ENCODE measurements around the gene YPEL3. TPM values are rescaled to one million over a fixed set of nuclear protein-coding genes. Genes with fewer than 3 reads are reported as not detected.
"Not testable (repeated sequence)": the region's sequence is repeated elsewhere in the genome, so short reads cannot be mapped to it uniquely, and the experiment has no call there.

The YPEL3 gene
- total RNA-seq, 2 donors from 2014 or later: 129 to 140 TPM

GRCh38 chr16:30115238-30115637, 19.2 kb upstream of the YPEL3 start:
- Histone ChIP-seq H3K4me3 (no peak overlapping the region), H3K27ac (no peak overlapping the region), H3K9me3 (no peaks in the 10 kb centered on the region), H3K36me3 (peaks cover 60% of the 10 kb centered on the region), H3K27me3 (no peaks in the 10 kb centered on the region), H3K4me1 (peaks cover 0 to 4% of the 10 kb centered on the region in 2 donors)
- no peak for TF ChIP-seq CTCF (IDR thresholded peaks at IDR 0.05)
- no peak for DNase-seq (ENCODE audit: low spot score)

DNA sequence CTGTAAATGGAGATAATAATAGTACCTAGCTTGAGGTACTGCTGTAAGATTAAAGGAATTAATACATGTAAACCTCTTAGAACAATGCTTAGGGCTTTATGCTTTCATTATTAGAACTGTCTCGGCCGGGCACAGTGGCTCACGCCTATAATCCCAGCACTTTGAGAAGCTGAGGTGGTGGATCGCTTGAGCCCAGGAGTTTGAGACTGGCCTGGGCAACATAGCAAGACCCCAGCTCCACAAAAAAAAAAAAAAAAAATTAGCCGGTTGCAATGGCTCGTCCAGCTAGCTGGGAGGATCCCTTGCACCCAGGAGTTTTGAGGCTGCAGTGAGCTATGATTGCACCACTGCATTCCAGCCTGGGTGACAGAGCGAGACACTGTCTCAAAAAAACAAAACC, 18.8 kb upstream of the YPEL3 start:
- peaks cover 56% of the 10 kb centered on the region for H3K36me3 ChIP-seq
- H3K9me3 ChIP-seq; H3K4me1 ChIP-seq; H3K27me3 ChIP-seq; H3K4me3 ChIP-seq; DNase-seq (ENCODE audit: low spot score); H3K27ac ChIP-seq: not testable (repeated sequence)

DNA sequence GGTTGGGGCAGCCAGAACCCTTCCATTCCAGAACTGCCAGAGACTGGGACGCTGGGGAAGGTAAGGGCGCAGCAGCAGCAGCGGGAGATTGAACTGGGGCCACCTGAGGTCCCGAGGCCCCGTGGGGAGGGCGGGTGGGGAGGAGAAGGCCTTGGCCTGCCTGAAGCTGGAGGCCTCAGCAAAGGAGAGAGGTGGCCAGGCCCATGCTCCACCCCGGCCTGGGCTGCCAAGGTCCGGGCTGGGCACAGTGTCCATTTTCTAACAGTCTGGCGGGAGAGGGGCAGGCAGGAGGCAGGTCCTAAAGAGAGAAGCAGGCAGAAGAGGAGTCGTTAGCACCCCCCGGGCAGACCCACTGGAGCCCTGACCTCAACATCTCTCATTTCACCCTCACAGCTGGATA, 18.4 kb upstream of the YPEL3 start:
- Histone ChIP-seq H3K4me1 (no peaks in the 10 kb centered on the region), H3K27me3 (no peaks in the 10 kb centered on the region), H3K27ac (no peak overlapping the region), H3K36me3 (peaks cover 52% of the 10 kb centered on the region), H3K9me3 (no peaks in the 10 kb centered on the region), H3K4me3 (no peak overlapping the region)
- no peak for DNase-seq (ENCODE audit: low spot score)
- no peak for TF ChIP-seq CTCF (IDR thresholded peaks at IDR 0.05)

DNA sequence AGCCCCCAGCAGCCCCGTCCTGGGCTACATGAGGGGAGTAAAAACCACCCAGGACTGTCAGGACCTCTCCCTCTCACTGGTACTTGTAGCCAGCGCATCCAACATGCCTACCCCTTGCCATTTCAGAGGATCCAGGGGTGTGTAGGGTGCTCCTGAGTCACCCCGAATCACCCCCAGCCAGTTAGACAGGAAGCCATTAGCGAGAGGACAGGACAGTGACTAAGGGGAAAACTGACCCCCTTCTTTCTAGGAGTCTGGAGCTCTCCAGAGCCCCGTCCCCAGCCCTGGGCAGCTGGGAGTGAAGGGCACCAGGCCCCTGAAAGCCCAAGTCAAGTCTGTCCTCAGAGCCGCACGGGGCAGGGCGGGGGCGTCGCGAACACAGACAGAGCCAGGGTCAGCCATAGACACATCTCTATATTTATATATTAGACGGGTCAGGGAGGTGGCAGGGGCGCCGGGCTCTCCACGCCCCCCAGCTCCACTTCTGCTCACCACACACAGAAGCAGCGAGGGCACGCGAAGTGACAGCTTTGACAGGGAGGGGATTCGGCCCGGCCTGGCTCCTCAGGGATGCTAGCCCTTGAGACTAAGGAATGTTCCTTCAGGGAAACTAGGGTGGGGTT, 17.8 kb upstream of the YPEL3 start:
- Histone ChIP-seq H3K4me3 (no peak overlapping the region), H3K27ac (no peak overlapping the region), H3K36me3 (peaks cover 46% of the 10 kb centered on the region), H3K27me3 (no peaks in the 10 kb centered on the region), H3K4me1 (no peaks in the 10 kb centered on the region), H3K9me3 (no peaks in the 10 kb centered on the region)
- no peak for TF ChIP-seq CTCF (IDR thresholded peaks at IDR 0.05)
- no peak for DNase-seq (ENCODE audit: low spot score)

GRCh38 chr16:30113031-30113710, 17.2 kb upstream of the YPEL3 start, which contains the start of gene GDPD3:
GDPD3 (minus strand) TSS chr16:30113537; CDS start chr16:30113478, 59 bp downstream.
- DNase-seq (ENCODE audit: low spot score): no peak
- peaks cover 44% of the 10 kb centered on the region for H3K36me3 ChIP-seq
- TF ChIP-seq CTCF (IDR thresholded peaks at IDR 0.05): no peak
- H3K4me1 ChIP-seq: no peaks in the 10 kb centered on the region
- no peaks in the 10 kb centered on the region for H3K27me3 ChIP-seq
- H3K4me3 ChIP-seq: no peak within 1 kb of the TSS
- H3K9me3 ChIP-seq: no peaks in the 10 kb centered on the region
- no peak within 1 kb of the TSS for H3K27ac ChIP-seq

GRCh38 chr16:30112197-30113030, 16.4 kb upstream of the YPEL3 start:
- TF ChIP-seq CTCF (IDR thresholded peaks at IDR 0.05): peak in 1 of 2 donors; percentile 68
- H3K4me1 ChIP-seq: no peaks in the 10 kb centered on the region
- no peak overlapping the region for H3K4me3 ChIP-seq
- DNase-seq (ENCODE audit: low spot score): no peak
- H3K36me3 ChIP-seq: peaks cover 44% of the 10 kb centered on the region
- no peaks in the 10 kb centered on the region for H3K9me3 ChIP-seq
- H3K27me3 ChIP-seq: no peaks in the 10 kb centered on the region
- no peak overlapping the region for H3K27ac ChIP-seq

Measured in right atrium auricular region (tissue), 2 donors.